Keratinocyte (primary cell): ENCODE results near the gene MRPS35.

Source experiments
- CTCF ChIP-seq, 3 experiments: IDR thresholded peaks in 1 of 3; conservative IDR thresholded peaks in 1 of 3; optimal IDR thresholded peaks in 1 of 3; 2 replicates in 2 of 3; 3 replicates in 1 of 3; pipeline versions ENCODE3 to v1.5.1; 2011; ENCODE audit warnings: low read length in 3 of 3, mild to moderate bottlenecking in 3 of 3, moderate library complexity in 2 of 3, control low read depth in 1 of 3, inconsistent platforms in 1 of 3; ENCODE audit not compliant: insufficient read depth in 2 of 3; ENCODE audit errors: extremely low read depth in 1 of 3
- EZH2 ChIP-seq: IDR thresholded peaks from one replicate; pipeline ENCODE4 v1.6.1; 2012; ENCODE audit warnings: inconsistent platforms, mild to moderate bottlenecking, low read length, moderate library complexity

GRCh38 chr12:27766587-27766986 lies 56.0 kb downstream of the MRPS35 start:
- TF ChIP-seq CTCF (optimal IDR thresholded peaks at IDR 0.05 in 1 of 3, IDR thresholded peaks at IDR 0.05 in 1 of 3, conservative IDR thresholded peaks at IDR 0.05 in 1 of 3; ENCODE audit: extremely low read depth in 1 of 3, insufficient read depth in 2 of 3, low read length in 3 of 3) (no peak), EZH2 (no peak)
